GM23338 (cell line): ENCODE measurements around the gene GTF2F1. TPM values are rescaled to one million over a fixed set of nuclear protein-coding genes. Genes with fewer than 3 reads are reported as not detected.

Experiments used
- ATAC-seq: fragments of 200-7000 bp; cut with Tn5 transposase; 3 replicates; pipeline ENCODE4 v1.9.1; 2020
- DNase-seq: peaks from one replicate; pipeline ENCODE4 v3.0.0-alpha.2; 2015; ENCODE audit warnings: low spot score
- H2AFZ ChIP-seq: fragments of 200-600 bp; sonication (generic); 2 replicates; pipeline ENCODE4 v1.8.0; 2016; ENCODE audit warnings: antibody characterized with exemption, mild to moderate bottlenecking, moderate library complexity
- H3F3A ChIP-seq: fragments of 200-600 bp; sonication (generic); replicated peaks from 2 replicates; pipeline ENCODE4 v1.8.0; 2017; ENCODE audit warnings: antibody characterized with exemption, mixed run types, low read depth
- H3K27ac ChIP-seq: fragments of 200-600 bp; sonication (generic); 2 replicates; pipeline ENCODE4 v1.6.1; 2016; ENCODE audit warnings: low read depth
- H3K27me3 ChIP-seq: fragments of 200-600 bp; sonication (generic); 2 replicates; pipeline ENCODE4 v1.8.0; 2016; ENCODE audit warnings: mild to moderate bottlenecking, mixed run types, moderate library complexity; ENCODE audit not compliant: insufficient read depth
- H3K36me3 ChIP-seq: fragments of 200-600 bp; sonication (generic); 2 replicates; pipeline ENCODE4 v1.8.0; 2016; ENCODE audit warnings: mild to moderate bottlenecking; ENCODE audit not compliant: insufficient read depth
- H3K4me1 ChIP-seq: fragments of 200-600 bp; sonication (generic); 2 replicates; pipeline ENCODE4 v1.8.0; 2016; ENCODE audit warnings: mild to moderate bottlenecking, moderate library complexity; ENCODE audit not compliant: insufficient read depth
- H3K4me2 ChIP-seq: fragments of 200-600 bp; sonication (generic); 2 replicates; pipeline ENCODE4 v1.7.1; 2017; ENCODE audit warnings: mixed run types
- H3K4me3 ChIP-seq: fragments of 200-600 bp; sonication (generic); 2 replicates; pipeline ENCODE4 v1.6.1; 2016; ENCODE audit warnings: mixed run types
- H3K79me2 ChIP-seq: fragments of 200-600 bp; sonication (generic); replicated peaks from 2 replicates; pipeline ENCODE4 v1.8.0; 2017; ENCODE audit warnings: mild to moderate bottlenecking; ENCODE audit not compliant: insufficient read depth
- H3K9me2 ChIP-seq: fragments of 200-600 bp; sonication (generic); 2 replicates; pipeline ENCODE4 v1.8.0; 2017; ENCODE audit not compliant: insufficient read depth
- H4K20me1 ChIP-seq: fragments of 200-600 bp; sonication (generic); replicated peaks from 2 replicates; pipeline ENCODE4 v1.8.0; 2017; ENCODE audit warnings: mild to moderate bottlenecking; ENCODE audit not compliant: insufficient read depth
- H3K27ac Mint-ChIP-seq: 2 replicates; pipeline ENCODE4 v1.8.0; 2020; ENCODE audit warnings: inconsistent platforms, mild to moderate bottlenecking, moderate library complexity, mixed read lengths
- H3K27me3 Mint-ChIP-seq: 3 replicates; pipeline ENCODE4 v1.8.0; 2022; ENCODE audit warnings: low read depth, mild to moderate bottlenecking, moderate library complexity, mixed read lengths, inconsistent platforms; ENCODE audit not compliant: insufficient read depth, poor library complexity
- H3K36me3 Mint-ChIP-seq: 3 replicates; pipeline ENCODE4 v1.8.0; 2021; ENCODE audit warnings: low read depth, mild to moderate bottlenecking, inconsistent platforms, moderate library complexity, mixed read lengths
- H3K4me1 Mint-ChIP-seq: 3 replicates; pipeline ENCODE4 v1.8.0; 2020; ENCODE audit warnings: mild to moderate bottlenecking, inconsistent platforms, mixed read lengths
- H3K4me3 Mint-ChIP-seq: 3 replicates; pipeline ENCODE4 v1.8.0; 2021; ENCODE audit warnings: moderate library complexity, mild to moderate bottlenecking, inconsistent platforms, mixed read lengths
- H3K9me3 Mint-ChIP-seq: 3 replicates; pipeline ENCODE4 v1.8.0; 2020; ENCODE audit warnings: moderate library complexity, mild to moderate bottlenecking, inconsistent platforms, mixed read lengths
- CREB1 ChIP-seq: fragments of 250-450 bp; sonication (Bioruptor Pico); IDR thresholded peaks from 2 replicates; pipeline ENCODE4 v1.5.0; 2020; ENCODE audit warnings: low read depth, mild to moderate bottlenecking, moderate library complexity
- EZH2phosphoT487 ChIP-seq: fragments of 200-600 bp; sonication (generic); IDR thresholded peaks from one replicate; pipeline ENCODE4 v1.8.1; 2018; ENCODE audit warnings: antibody characterized with exemption; ENCODE audit not compliant: unreplicated experiment
- NANOG ChIP-seq: IDR thresholded peaks from 2 replicates; pipeline ENCODE4 v1.6.1; 2016; ENCODE audit warnings: antibody characterized with exemption, borderline replicate concordance
- POLR2AphosphoS5 ChIP-seq: IDR thresholded peaks from 2 replicates; pipeline ENCODE4 v1.6.1; 2016; ENCODE audit warnings: antibody characterized with exemption, low read depth
- STAT1 ChIP-seq: IDR thresholded peaks from one replicate; pipeline ENCODE4 v1.6.1; 2016; ENCODE audit warnings: antibody characterized with exemption; ENCODE audit not compliant: unreplicated experiment
- ZNF114 ChIP-seq: fragments of 250-450 bp; sonication (Bioruptor Pico); IDR thresholded peaks from 2 replicates; pipeline ENCODE4 v1.5.0; 2020; ENCODE audit warnings: mild to moderate bottlenecking, moderate library complexity
- ZNF331 ChIP-seq: fragments of 250-450 bp; sonication (Bioruptor Pico); IDR thresholded peaks from 2 replicates; pipeline ENCODE4 v1.5.0; 2020; ENCODE audit warnings: low read depth, mild to moderate bottlenecking, moderate library complexity
- polyA plus RNA-seq: library from polyadenylated mRNA; unstranded; fragments of >200 nt; fragmentation: Nextera tagmentation; extraction: Ambion mirVana; gene quantifications from 2 replicates; pipeline ENCODE4 v1.2.1, GENCODE V29; 2016
- total RNA-seq: library from RNA; depleted of rRNA; stranded (reverse); fragments of >200 nt; shearing (Covaris generic); gene quantifications from 2 replicates; pipeline ENCODE4 v1.2.3, GENCODE V29; 2014
- TF ChIP-seq, protein P1 (sequence below): fragments of 250-450 bp; sonication (Bioruptor Pico); IDR thresholded peaks from 2 replicates; pipeline ENCODE4 v1.5.0; 2020; ENCODE audit warnings: mild to moderate bottlenecking, moderate library complexity
- TF ChIP-seq, protein P2 (sequence below), 2 experiments: fragments of 200-600 bp in 1 of 2; sonication (generic) in 1 of 2; conservative IDR thresholded peaks; 2 replicates each; pipeline versions ENCODE4 v1.5.1 to v1.6.1; 2016 to 2017; ENCODE audit warnings: antibody characterized with exemption in 2 of 2, low read depth in 2 of 2, mild to moderate bottlenecking in 2 of 2, moderate library complexity in 1 of 2
- TF ChIP-seq, protein P3 (sequence below): IDR thresholded peaks from one replicate; pipeline ENCODE4 v1.6.1; 2018; ENCODE audit warnings: antibody characterized with exemption; ENCODE audit not compliant: unreplicated experiment

GTF2F1 gene
- total and polyA plus RNA-seq, 2 experiments from 2014 or later = 62.1 to 65.5 TPM

DNA sequence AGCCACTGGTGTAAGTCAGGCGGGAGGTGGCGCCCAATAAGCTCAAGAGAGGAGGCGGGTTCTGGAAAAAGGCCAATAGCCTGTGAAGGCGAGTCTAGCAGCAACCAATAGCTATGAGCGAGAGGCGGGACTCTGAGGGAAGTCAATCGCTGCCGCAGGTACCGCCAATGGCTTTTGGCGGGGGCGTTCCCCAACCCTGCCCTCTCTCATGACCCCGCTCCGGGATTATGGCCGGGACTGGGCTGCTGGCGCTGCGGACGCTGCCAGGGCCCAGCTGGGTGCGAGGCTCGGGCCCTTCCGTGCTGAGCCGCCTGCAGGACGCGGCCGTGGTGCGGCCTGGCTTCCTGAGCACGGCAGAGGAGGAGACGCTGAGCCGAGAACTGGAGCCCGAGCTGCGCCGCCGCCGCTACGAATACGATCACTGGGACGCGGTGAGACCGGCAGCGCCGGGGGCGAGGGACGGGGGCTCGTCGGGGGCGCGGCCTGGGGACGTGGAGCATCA lies 20.3 kb downstream of the GTF2F1 start, which contains the start of gene ALKBH7:
ALKBH7 (plus strand) TSS at position 201 of the 502 bp plus-strand sequence; CDS start at position 228, 27 bp downstream.
- DNase-seq (peak; percentile 100), ATAC-seq (peak; percentile 80)
- Histone ChIP-seq H3K4me2 (peak within 1 kb of the TSS; percentile 74), H4K20me1 (no peaks in the 10 kb centered on the region), H3K9me2 (no peaks in the 10 kb centered on the region), H2AFZ (peak within 1 kb of the TSS; percentile 61; the same call in 1 of the 2 replicates), H3K27ac (peak within 1 kb of the TSS; percentile 83), H3K36me3 (no peaks in the 10 kb centered on the region; the same call in 1 of the 2 replicates), H3K4me3 (peak within 1 kb of the TSS; percentile 84), H3K4me1 (peaks cover 7% of the 10 kb centered on the region; the same call in 1 of the 2 replicates), H3K27me3 (no peaks in the 10 kb centered on the region), H3F3A (0 out of 2 replicates have a peak, but pooled peaks cover 4% of the 10 kb centered on the region), H3K79me2 (no peaks in the 10 kb centered on the region)
- Mint-ChIP-seq H3K27me3 (peaks cover 9% of the 10 kb centered on the region), H3K27ac (peak within 1 kb of the TSS; percentile 95), H3K4me1 (peaks cover 17% of the 10 kb centered on the region), H3K36me3 (peaks cover 19% of the 10 kb centered on the region), H3K9me3 (peaks cover 5% of the 10 kb centered on the region; the same call in 1 of the 3 replicates), H3K4me3 (peak within 1 kb of the TSS; percentile 84)
- no peak for TF ChIP-seq ZNF331 (CRISPR knock-in tag)
- TF ChIP-seq CREB1 (CRISPR knock-in tag) = peak; percentile 61
- peak; percentile 81 for TF ChIP-seq POLR2AphosphoS5

DNA sequence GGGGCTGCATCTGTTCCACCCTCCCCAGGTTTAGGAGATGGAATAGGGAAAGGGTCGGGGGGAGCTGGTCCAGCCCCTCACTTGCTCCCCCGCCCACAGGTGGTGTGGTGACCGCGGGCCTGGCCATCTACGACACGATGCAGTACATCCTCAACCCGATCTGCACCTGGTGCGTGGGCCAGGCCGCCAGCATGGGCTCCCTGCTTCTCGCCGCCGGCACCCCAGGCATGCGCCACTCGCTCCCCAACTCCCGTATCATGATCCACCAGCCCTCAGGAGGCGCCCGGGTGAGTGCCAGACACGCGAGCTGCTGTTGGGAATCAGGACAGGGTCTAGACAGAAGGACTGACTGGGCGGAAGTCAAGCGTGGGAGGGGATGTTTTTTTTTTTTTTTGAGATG lies 28.6 kb downstream of the GTF2F1 start:
- no peak overlapping the region for H3K4me3 ChIP-seq
- Mint-ChIP-seq H3K27me3 (peaks cover 4% of the 10 kb centered on the region), H3K27ac (no peak overlapping the region), H3K9me3 (no peaks in the 10 kb centered on the region), H3K36me3 (peaks cover 46% of the 10 kb centered on the region), H3K4me1 (peaks cover 4% of the 10 kb centered on the region; the same call in 1 of the 3 replicates), H3K4me3 (no peak overlapping the region)
- no peaks in the 10 kb centered on the region for H3K9me2 ChIP-seq
- DNase-seq (no peak), ATAC-seq (no peak)
- H3K27me3 ChIP-seq = no peaks in the 10 kb centered on the region
- no peaks in the 10 kb centered on the region; the same call in 1 of the 2 replicates for H3K4me1 ChIP-seq
- no peaks in the 10 kb centered on the region; the same call in 1 of the 2 replicates for H4K20me1 ChIP-seq
- H3K4me2 ChIP-seq = no peak overlapping the region
- no peak overlapping the region for H3K27ac ChIP-seq
- no peak overlapping the region for H2AFZ ChIP-seq
- peaks cover 18% of the 10 kb centered on the region for H3K36me3 ChIP-seq
- peaks cover 8% of the 10 kb centered on the region; the same call in 1 of the 2 replicates for H3K79me2 ChIP-seq
- H3F3A ChIP-seq = no peaks in the 10 kb centered on the region
- TF ChIP-seq EZH2phosphoT487 (no peak), ZNF331 (CRISPR knock-in tag) (no peak), STAT1 (no peak), NANOG (no peak), ZNF114 (CRISPR knock-in tag) (no peak), POLR2AphosphoS5 (no peak)
- TF ChIP-seq, protein P1, sequence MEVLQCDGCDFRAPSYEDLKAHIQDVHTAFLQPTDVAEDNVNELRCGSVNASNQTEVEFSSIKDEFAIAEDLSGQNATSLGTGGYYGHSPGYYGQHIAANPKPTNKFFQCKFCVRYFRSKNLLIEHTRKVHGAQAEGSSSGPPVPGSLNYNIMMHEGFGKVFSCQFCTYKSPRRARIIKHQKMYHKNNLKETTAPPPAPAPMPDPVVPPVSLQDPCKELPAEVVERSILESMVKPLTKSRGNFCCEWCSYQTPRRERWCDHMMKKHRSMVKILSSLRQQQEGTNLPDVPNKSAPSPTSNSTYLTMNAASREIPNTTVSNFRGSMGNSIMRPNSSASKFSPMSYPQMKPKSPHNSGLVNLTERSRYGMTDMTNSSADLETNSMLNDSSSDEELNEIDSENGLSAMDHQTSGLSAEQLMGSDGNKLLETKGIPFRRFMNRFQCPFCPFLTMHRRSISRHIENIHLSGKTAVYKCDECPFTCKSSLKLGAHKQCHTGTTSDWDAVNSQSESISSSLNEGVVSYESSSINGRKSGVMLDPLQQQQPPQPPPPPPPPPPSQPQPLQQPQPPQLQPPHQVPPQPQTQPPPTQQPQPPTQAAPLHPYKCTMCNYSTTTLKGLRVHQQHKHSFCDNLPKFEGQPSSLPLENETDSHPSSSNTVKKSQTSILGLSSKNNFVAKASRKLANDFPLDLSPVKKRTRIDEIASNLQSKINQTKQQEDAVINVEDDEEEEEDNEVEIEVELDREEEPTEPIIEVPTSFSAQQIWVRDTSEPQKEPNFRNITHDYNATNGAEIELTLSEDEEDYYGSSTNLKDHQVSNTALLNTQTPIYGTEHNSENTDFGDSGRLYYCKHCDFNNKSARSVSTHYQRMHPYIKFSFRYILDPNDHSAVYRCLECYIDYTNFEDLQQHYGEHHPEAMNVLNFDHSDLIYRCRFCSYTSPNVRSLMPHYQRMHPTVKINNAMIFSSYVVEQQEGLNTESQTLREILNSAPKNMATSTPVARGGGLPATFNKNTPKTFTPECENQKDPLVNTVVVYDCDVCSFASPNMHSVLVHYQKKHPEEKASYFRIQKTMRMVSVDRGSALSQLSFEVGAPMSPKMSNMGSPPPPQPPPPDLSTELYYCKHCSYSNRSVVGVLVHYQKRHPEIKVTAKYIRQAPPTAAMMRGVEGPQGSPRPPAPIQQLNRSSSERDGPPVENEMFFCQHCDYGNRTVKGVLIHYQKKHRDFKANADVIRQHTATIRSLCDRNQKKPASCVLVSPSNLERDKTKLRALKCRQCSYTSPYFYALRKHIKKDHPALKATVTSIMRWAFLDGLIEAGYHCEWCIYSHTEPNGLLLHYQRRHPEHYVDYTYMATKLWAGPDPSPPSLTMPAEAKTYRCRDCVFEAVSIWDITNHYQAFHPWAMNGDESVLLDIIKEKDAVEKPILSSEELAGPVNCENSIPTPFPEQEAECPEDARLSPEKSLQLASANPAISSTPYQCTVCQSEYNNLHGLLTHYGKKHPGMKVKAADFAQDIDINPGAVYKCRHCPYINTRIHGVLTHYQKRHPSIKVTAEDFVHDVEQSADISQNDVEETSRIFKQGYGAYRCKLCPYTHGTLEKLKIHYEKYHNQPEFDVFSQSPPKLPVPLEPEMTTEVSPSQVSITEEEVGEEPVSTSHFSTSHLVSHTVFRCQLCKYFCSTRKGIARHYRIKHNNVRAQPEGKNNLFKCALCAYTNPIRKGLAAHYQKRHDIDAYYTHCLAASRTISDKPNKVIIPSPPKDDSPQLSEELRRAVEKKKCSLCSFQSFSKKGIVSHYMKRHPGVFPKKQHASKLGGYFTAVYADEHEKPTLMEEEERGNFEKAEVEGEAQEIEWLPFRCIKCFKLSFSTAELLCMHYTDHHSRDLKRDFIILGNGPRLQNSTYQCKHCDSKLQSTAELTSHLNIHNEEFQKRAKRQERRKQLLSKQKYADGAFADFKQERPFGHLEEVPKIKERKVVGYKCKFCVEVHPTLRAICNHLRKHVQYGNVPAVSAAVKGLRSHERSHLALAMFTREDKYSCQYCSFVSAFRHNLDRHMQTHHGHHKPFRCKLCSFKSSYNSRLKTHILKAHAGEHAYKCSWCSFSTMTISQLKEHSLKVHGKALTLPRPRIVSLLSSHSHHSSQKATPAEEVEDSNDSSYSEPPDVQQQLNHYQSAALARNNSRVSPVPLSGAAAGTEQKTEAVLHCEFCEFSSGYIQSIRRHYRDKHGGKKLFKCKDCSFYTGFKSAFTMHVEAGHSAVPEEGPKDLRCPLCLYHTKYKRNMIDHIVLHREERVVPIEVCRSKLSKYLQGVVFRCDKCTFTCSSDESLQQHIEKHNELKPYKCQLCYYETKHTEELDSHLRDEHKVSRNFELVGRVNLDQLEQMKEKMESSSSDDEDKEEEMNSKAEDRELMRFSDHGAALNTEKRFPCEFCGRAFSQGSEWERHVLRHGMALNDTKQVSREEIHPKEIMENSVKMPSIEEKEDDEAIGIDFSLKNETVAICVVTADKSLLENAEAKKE (CRISPR knock-in tag) = no peak
- TF ChIP-seq, protein P2, sequence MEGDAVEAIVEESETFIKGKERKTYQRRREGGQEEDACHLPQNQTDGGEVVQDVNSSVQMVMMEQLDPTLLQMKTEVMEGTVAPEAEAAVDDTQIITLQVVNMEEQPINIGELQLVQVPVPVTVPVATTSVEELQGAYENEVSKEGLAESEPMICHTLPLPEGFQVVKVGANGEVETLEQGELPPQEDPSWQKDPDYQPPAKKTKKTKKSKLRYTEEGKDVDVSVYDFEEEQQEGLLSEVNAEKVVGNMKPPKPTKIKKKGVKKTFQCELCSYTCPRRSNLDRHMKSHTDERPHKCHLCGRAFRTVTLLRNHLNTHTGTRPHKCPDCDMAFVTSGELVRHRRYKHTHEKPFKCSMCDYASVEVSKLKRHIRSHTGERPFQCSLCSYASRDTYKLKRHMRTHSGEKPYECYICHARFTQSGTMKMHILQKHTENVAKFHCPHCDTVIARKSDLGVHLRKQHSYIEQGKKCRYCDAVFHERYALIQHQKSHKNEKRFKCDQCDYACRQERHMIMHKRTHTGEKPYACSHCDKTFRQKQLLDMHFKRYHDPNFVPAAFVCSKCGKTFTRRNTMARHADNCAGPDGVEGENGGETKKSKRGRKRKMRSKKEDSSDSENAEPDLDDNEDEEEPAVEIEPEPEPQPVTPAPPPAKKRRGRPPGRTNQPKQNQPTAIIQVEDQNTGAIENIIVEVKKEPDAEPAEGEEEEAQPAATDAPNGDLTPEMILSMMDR (conservative IDR thresholded peaks at IDR 0.05; ENCODE audit: low read depth in 2 of 2) = no peak
- TF ChIP-seq, protein P3, sequence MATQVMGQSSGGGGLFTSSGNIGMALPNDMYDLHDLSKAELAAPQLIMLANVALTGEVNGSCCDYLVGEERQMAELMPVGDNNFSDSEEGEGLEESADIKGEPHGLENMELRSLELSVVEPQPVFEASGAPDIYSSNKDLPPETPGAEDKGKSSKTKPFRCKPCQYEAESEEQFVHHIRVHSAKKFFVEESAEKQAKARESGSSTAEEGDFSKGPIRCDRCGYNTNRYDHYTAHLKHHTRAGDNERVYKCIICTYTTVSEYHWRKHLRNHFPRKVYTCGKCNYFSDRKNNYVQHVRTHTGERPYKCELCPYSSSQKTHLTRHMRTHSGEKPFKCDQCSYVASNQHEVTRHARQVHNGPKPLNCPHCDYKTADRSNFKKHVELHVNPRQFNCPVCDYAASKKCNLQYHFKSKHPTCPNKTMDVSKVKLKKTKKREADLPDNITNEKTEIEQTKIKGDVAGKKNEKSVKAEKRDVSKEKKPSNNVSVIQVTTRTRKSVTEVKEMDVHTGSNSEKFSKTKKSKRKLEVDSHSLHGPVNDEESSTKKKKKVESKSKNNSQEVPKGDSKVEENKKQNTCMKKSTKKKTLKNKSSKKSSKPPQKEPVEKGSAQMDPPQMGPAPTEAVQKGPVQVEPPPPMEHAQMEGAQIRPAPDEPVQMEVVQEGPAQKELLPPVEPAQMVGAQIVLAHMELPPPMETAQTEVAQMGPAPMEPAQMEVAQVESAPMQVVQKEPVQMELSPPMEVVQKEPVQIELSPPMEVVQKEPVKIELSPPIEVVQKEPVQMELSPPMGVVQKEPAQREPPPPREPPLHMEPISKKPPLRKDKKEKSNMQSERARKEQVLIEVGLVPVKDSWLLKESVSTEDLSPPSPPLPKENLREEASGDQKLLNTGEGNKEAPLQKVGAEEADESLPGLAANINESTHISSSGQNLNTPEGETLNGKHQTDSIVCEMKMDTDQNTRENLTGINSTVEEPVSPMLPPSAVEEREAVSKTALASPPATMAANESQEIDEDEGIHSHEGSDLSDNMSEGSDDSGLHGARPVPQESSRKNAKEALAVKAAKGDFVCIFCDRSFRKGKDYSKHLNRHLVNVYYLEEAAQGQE = no peak
